HepG2 (cell line): Measurements from ENCODE around the gene TMEM81. TPM values are rescaled to one million over a fixed set of nuclear protein-coding genes. Genes with fewer than 3 reads are reported as not detected.

Source experiments
- ATAC-seq: fragments of 200-7000 bp; cut with Tn5 transposase; 3 replicates; pipeline ENCODE4 v1.9.1; 2020; ENCODE audit warnings: mild to moderate bottlenecking, moderate library complexity
- BruUV-seq: library from RNA; stranded (reverse); fragments of 400-500 nt; replicated peaks from 2 replicates; lab custom pipeline; 2021; lab: Mats Ljungman, UMichigan
- CTCF ChIA-PET: fragments of 300-600 bp; formaldehyde crosslinking; extraction: SDS; loops from one replicate; lab custom pipeline; 2021; ENCODE audit warnings: low total read pairs, inconsistent platforms, low intra/inter-chr PET ratio; lab: Yijun Ruan, JAX
- POLR2A ChIA-PET: fragments of 350-600 bp; sonication (Branson Sonifier 250); formaldehyde crosslinking; loops from one replicate; lab custom pipeline; 2020; ENCODE audit warnings: antibody characterized with exemption, inconsistent platforms; lab: Yijun Ruan, JAX
- DNase-seq: peaks from one replicate; pipeline ENCODE4 v3.0.0-alpha.2; 2015; ENCODE audit warnings: low spot score
- FAIRE-seq: peaks from 3 replicates; lab custom pipeline; 2011; peaks lifted over from hg19 to GRCh38; lab: Jason Lieb, UNC
- H2AFZ ChIP-seq: one replicate; pipeline ENCODE4 v1.6.1; 2011; ENCODE audit warnings: low read length, inconsistent platforms
- H3K27ac ChIP-seq: fragments of 300-600 bp; 3 replicates; pipeline ENCODE4 v1.8.0; 2011; ENCODE audit warnings: mixed run types, mild to moderate bottlenecking, mixed read lengths, low read length, inconsistent platforms; ENCODE audit not compliant: insufficient read depth; ENCODE audit errors: extremely low read length
- H3K27me3 ChIP-seq, 2 experiments: fragments of 200-600 bp in 1 of 2; 2 replicates in 1 of 2; 3 replicates in 1 of 2; pipeline versions ENCODE4 v1.6.0 to v1.8.0; 2011; ENCODE audit warnings: low read length in 2 of 2, mild to moderate bottlenecking in 2 of 2, moderate library complexity in 2 of 2, inconsistent platforms in 1 of 2; ENCODE audit not compliant: insufficient read depth in 2 of 2, control insufficient read depth in 1 of 2
- H3K36me3 ChIP-seq, 2 experiments: fragments of 200-600 bp in 1 of 2; replicated peaks in 1 of 2; 2 replicates in 1 of 2; 3 replicates in 1 of 2; pipeline versions ENCODE4 v1.5.1 to v1.8.0; 2011; ENCODE audit warnings: low read length in 2 of 2, inconsistent platforms in 1 of 2; ENCODE audit not compliant: insufficient read depth in 2 of 2, control insufficient read depth in 1 of 2
- H3K4me1 ChIP-seq: 2 replicates; pipeline ENCODE4 v1.5.1; 2012; ENCODE audit warnings: low read length, inconsistent platforms; ENCODE audit not compliant: insufficient read depth
- H3K4me2 ChIP-seq: 2 replicates; pipeline ENCODE4 v1.6.0; 2011; ENCODE audit warnings: low read depth, low read length, inconsistent platforms
- H3K4me3 ChIP-seq, 3 experiments: fragments of 200-600 bp in 1 of 3; sonication (generic), shearing (Covaris generic) in 1 of 3; replicated peaks in 1 of 3; 2 replicates each; pipeline ENCODE4 v1.5.1; 2011 to 2016; ENCODE audit warnings: low read length in 3 of 3, inconsistent platforms in 2 of 3, low read depth in 2 of 3, mild to moderate bottlenecking in 2 of 3, control low read depth in 1 of 3, mixed read lengths in 1 of 3; ENCODE audit not compliant: insufficient read depth in 1 of 3
- H3K79me2 ChIP-seq: one replicate; pipeline ENCODE4 v1.6.1; 2011; ENCODE audit warnings: low read length, inconsistent platforms; ENCODE audit not compliant: insufficient read depth
- H3K9ac ChIP-seq: 2 replicates; pipeline ENCODE4 v1.6.0; 2011; ENCODE audit warnings: mild to moderate bottlenecking, low read depth, low read length, inconsistent platforms; ENCODE audit not compliant: insufficient read depth
- H3K9me3 ChIP-seq: 2 replicates; pipeline ENCODE4 v1.5.1; 2012; ENCODE audit warnings: mild to moderate bottlenecking, low read length
- H4K20me1 ChIP-seq: 2 replicates; pipeline ENCODE4 v1.6.0; 2011; ENCODE audit warnings: inconsistent platforms, mild to moderate bottlenecking, low read length, moderate library complexity; ENCODE audit not compliant: insufficient read depth
- CTCF ChIP-seq: sonication (generic); formaldehyde crosslinking; IDR thresholded peaks from 2 replicates; pipeline ENCODE4 v1.5.0; 2020; ENCODE audit warnings: mild to moderate bottlenecking, missing genetic modification reagents, moderate library complexity
- DMAP1 ChIP-seq: IDR thresholded peaks from 2 replicates; pipeline ENCODE4 v1.6.1; 2016
- MTF2 ChIP-seq: sonication (generic); formaldehyde crosslinking; IDR thresholded peaks from 2 replicates; pipeline ENCODE4 v1.5.0; 2020; ENCODE audit warnings: missing genetic modification reagents, borderline replicate concordance
- PHF21A ChIP-seq: sonication (generic); formaldehyde crosslinking; IDR thresholded peaks from 2 replicates; pipeline ENCODE4 v1.5.0; 2020; ENCODE audit warnings: mild to moderate bottlenecking, missing genetic modification reagents
- PHF5A ChIP-seq: IDR thresholded peaks from one replicate; pipeline ENCODE4 v1.6.1; 2018; ENCODE audit warnings: low read depth, missing genetic modification reagents; ENCODE audit not compliant: unreplicated experiment
- RARG ChIP-seq: sonication (generic); formaldehyde crosslinking; IDR thresholded peaks from 2 replicates; pipeline ENCODE4 v1.4.0; 2020; ENCODE audit warnings: low read depth, mild to moderate bottlenecking, missing genetic modification reagents
- TRIM22 ChIP-seq: fragments of 450-650 bp; IDR thresholded peaks from 2 replicates; pipeline ENCODE4 v1.6.1; 2017
- ZFP82 ChIP-seq: sonication (generic); formaldehyde crosslinking; IDR thresholded peaks from 2 replicates; pipeline ENCODE4 v1.5.1; 2020; ENCODE audit warnings: mild to moderate bottlenecking, missing genetic modification reagents, borderline replicate concordance
- ZKSCAN8 ChIP-seq: IDR thresholded peaks from 2 replicates; pipeline ENCODE4 v1.6.1; 2016; ENCODE audit warnings: borderline replicate concordance, missing genetic modification reagents, missing compliant biosample characterization
- ZNF234 ChIP-seq: sonication (generic); formaldehyde crosslinking; conservative IDR thresholded peaks from 2 replicates; pipeline ENCODE4 v1.5.1; 2020; ENCODE audit warnings: mild to moderate bottlenecking, missing genetic modification reagents
- ZNF670 ChIP-seq: sonication (generic); formaldehyde crosslinking; IDR thresholded peaks from 2 replicates; pipeline ENCODE4 v1.8.0; 2022; ENCODE audit warnings: mild to moderate bottlenecking, missing genetic modification reagents, borderline replicate concordance
- ZNF773 ChIP-seq: sonication (generic); formaldehyde crosslinking; IDR thresholded peaks from 2 replicates; pipeline ENCODE4 v1.4.0; 2020; ENCODE audit warnings: missing genetic modification reagents, borderline replicate concordance
- ZNF790 ChIP-seq: sonication (generic); formaldehyde crosslinking; IDR thresholded peaks from 2 replicates; pipeline ENCODE4 v1.8.0; 2022; ENCODE audit warnings: missing genetic modification reagents, mild to moderate bottlenecking, borderline replicate concordance
- ZSCAN22 ChIP-seq: sonication (generic); formaldehyde crosslinking; IDR thresholded peaks from 2 replicates; pipeline ENCODE4 v1.4.0; 2020; ENCODE audit warnings: mild to moderate bottlenecking, missing genetic modification reagents
- whole genome bisulfite sequencing: methylation state at CpG from one replicate; pipeline ENCODE4 v1.1.6; 2017; ENCODE audit warnings: low lambda C conversion rate; 5-methylcytosine and 5-hydroxymethylcytosine counted together
- in situ Hi-C: cut with HindIII; loops from 2 replicates; pipeline ENCODE4 v1.10.0; 2017; ENCODE audit warnings: low pct_unique_long_range_greater_than_20kb; ENCODE audit not compliant: extremely low pct_ligation_motif_present
- intact Hi-C: fragments of 100-400 bp; cut with micrococcal nuclease; formaldehyde crosslinking; loops from one replicate; pipeline ENCODE4 v1.10.0; 2022; ENCODE audit not compliant: unreplicated experiment
- polyA plus RNA-seq, 8 experiments: library from polyadenylated mRNA; depleted of rRNA in 3 of 8; stranded (reverse) in 7 of 8; unstranded in 1 of 8; fragments of >200 nt; fragmentation: Illumina TruSeq in 4 of 8; extraction: Trizol in 4 of 8; gene quantifications; 2 replicates each; pipeline versions ENCODE4 v1.2.1 to v1.2.3, GENCODE V29; 2011 to 2016; ENCODE audit warnings: low read depth in 4 of 8, missing spikeins in 1 of 8, mixed read lengths in 1 of 8; ENCODE audit not compliant: insufficient read depth in 1 of 8
- total RNA-seq, 5 experiments: library from RNA; depleted of rRNA; stranded (reverse); fragments of >200 nt; fragmentation: Illumina TruSeq; extraction: Trizol; gene quantifications; 2 replicates each; pipeline ENCODE4 v1.2.3, GENCODE V29; 2016; ENCODE audit warnings: low read depth in 1 of 5
- TF ChIP-seq, protein P1 (sequence below): sonication (generic); formaldehyde crosslinking; IDR thresholded peaks from 2 replicates; pipeline ENCODE4 v1.5.0; 2020; ENCODE audit warnings: missing genetic modification reagents, mild to moderate bottlenecking, borderline replicate concordance
- TF ChIP-seq, protein P2 (sequence below): sonication (generic); formaldehyde crosslinking; conservative IDR thresholded peaks from 2 replicates; pipeline ENCODE4 v1.8.1; 2023; ENCODE audit warnings: missing genetic modification reagents

TMEM81 gene
- total and polyA plus RNA-seq, 2 of the 13 experiments (the other 11 are each of a cell fraction or from before 2014, with no cell fraction given) = 1.1 TPM

GRCh38 chr1:205122489-205122882, 38.2 kb upstream of the TMEM81 start:
- peaks cover 34% of the 10 kb centered on the region for H3K79me2 ChIP-seq
- intact Hi-C loops = loop anchor here (1.0 to 5.0 kb wide), 4 partner anchors 19 to 195 kb away; partner anchors contain the start of gene DSTYK
- ChIA-PET CTCF (interaction anchor here (0.8 to 1.0 kb wide), 2 partner anchors 18 to 69 kb away, joined by 3 read pairs; no protein-coding TSS in a partner anchor), POLR2A (interaction anchor here (1.6 to 2.6 kb wide), 5 partner anchors 18 to 606 kb away, joined by 4 to 9 read pairs (median 5); partner anchors contain the start of gene MDM4)
- peaks cover 31% of the 10 kb centered on the region for H3K4me1 ChIP-seq
- FAIRE-seq (no peak), DNase-seq (no peak), ATAC-seq (peak; percentile 34)
- H3K4me2 ChIP-seq = peak overlapping the region; percentile 78
- 2% methylated on average over 9 of the region's 9 CpGs for WGBS
- peak overlapping the region; percentile 94 for H3K27ac ChIP-seq
- peak overlapping the region; percentile 97 for H2AFZ ChIP-seq
- peak overlapping the region; percentile 85 to 95 (median 85) for H3K4me3 ChIP-seq
- no peaks in the 10 kb centered on the region; a peak in 1 of 5 replicates for H3K27me3 ChIP-seq
- no peaks in the 10 kb centered on the region for H3K9me3 ChIP-seq
- in situ Hi-C loops = no loop called here
- peak overlapping the region; percentile 90 for H3K9ac ChIP-seq
- TSS peak; percentile 84 for BruUV-seq
- no peaks in the 10 kb centered on the region for H4K20me1 ChIP-seq
- H3K36me3 ChIP-seq = peaks cover 0 to 3% of the 10 kb centered on the region in 2 experiments; a peak in 1 of 5 replicates
- TF ChIP-seq ZFP82 (CRISPR knock-in tag) (peak; percentile 35; the same call in 1 of the 2 replicates), RARG (CRISPR knock-in tag) (0 out of 2 replicates have a peak, but pooled peaks have one; percentile 58), ZSCAN22 (CRISPR knock-in tag) (0 out of 2 replicates have a peak, but pooled peaks have one; percentile 44), MTF2 (CRISPR knock-in tag) (0 out of 2 replicates have a peak, but pooled peaks have one; percentile 45), DMAP1 (CRISPR knock-in tag) (no peak), ZNF773 (0 out of 2 replicates have a peak, but pooled peaks have one; percentile 37), PHF21A (0 out of 2 replicates have a peak, but pooled peaks have one; percentile 9), ZNF234 (CRISPR knock-in tag) (0 out of 2 replicates have a peak, but pooled peaks have one; percentile 45), TRIM22 (no peak), ZNF790 (no peak), PHF5A (CRISPR knock-in tag) (peak; percentile 5), CTCF (no peak), ZNF670 (CRISPR knock-in tag) (peak; percentile 95), ZKSCAN8 (CRISPR knock-in tag) (0 out of 2 replicates have a peak, but pooled peaks have one; percentile 4)
- TF ChIP-seq, protein P1, sequence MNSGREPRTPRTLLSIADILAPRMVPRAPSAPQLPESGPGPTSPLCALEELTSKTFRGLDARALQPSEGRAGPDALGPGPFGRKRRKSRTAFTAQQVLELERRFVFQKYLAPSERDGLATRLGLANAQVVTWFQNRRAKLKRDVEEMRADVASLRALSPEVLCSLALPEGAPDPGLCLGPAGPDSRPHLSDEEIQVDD (CRISPR knock-in tag) = no peak
- TF ChIP-seq, protein P2, sequence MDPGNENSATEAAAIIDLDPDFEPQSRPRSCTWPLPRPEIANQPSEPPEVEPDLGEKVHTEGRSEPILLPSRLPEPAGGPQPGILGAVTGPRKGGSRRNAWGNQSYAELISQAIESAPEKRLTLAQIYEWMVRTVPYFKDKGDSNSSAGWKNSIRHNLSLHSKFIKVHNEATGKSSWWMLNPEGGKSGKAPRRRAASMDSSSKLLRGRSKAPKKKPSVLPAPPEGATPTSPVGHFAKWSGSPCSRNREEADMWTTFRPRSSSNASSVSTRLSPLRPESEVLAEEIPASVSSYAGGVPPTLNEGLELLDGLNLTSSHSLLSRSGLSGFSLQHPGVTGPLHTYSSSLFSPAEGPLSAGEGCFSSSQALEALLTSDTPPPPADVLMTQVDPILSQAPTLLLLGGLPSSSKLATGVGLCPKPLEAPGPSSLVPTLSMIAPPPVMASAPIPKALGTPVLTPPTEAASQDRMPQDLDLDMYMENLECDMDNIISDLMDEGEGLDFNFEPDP (CRISPR knock-in tag) = no peak
